ENCODE data around the gene PAPSS1. TPM values are rescaled to one million over a fixed set of nuclear protein-coding genes. Genes with fewer than 3 reads are reported as not detected.

PAPSS1 gene
- total and polyA plus RNA-seq, 9 of the 15 experiments (the other 6 are each of a cell fraction or from before 2014, with no cell fraction given), result 21.1 to 53.9 (median 41.9) TPM

DNA sequence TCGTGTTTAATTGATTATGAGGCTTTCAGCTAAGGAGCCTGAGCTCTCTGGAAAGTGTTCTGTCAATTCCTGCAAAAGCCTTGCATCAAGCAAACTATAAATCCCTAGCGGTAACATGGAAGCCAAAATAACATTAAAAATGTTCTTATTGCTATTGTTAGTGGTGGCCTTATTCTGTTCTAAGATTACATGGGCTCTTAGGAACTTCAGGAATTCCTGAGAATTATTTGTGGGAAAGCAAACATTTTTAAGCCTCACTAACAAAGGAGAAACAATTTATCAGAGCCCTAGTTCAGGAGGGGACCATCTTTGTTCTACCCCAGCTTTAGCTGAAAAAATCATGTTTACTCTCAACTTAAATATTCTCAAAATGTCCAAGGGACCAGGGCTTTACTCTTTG lies 119.6 kb downstream of the PAPSS1 start:
- CTCF ChIA-PET (ENCODE audit: low intra/inter-chr PET ratio), result no interaction called here

DNA sequence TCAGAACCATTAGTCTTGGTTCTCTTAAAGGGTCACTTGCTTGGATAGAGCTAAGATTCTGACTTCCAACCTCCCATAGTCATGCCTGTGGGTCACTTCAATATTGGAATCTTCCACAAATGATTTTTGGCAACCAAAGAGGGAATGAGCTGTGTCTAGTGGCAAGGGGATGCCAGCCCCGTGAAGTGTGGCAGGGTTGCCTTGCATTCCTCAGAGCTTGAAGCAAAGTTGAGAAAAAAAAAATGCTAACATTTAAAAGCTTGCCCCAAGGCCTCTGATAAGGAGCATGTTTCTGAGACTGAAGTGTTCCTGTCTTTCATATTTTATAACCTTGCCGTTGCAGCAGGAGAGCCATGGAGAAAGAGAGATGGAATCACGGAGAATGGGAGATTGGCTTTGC lies 120.2 kb downstream of the PAPSS1 start:
- in situ Hi-C loops (cut with MboI), result no loop called here
- no peaks in the 10 kb centered on the region for H4K20me1 ChIP-seq (replicated peaks; ENCODE audit: control insufficient read depth, insufficient read depth, low read length)
- TF ChIP-seq KAT7 (CRISPR knock-in tag; IDR thresholded peaks at IDR 0.05; ENCODE audit: borderline replicate concordance) (no peak), ZNF124 (CRISPR knock-in tag; IDR thresholded peaks at IDR 0.05) (no peak)
- TF ChIP-seq, protein P1, sequence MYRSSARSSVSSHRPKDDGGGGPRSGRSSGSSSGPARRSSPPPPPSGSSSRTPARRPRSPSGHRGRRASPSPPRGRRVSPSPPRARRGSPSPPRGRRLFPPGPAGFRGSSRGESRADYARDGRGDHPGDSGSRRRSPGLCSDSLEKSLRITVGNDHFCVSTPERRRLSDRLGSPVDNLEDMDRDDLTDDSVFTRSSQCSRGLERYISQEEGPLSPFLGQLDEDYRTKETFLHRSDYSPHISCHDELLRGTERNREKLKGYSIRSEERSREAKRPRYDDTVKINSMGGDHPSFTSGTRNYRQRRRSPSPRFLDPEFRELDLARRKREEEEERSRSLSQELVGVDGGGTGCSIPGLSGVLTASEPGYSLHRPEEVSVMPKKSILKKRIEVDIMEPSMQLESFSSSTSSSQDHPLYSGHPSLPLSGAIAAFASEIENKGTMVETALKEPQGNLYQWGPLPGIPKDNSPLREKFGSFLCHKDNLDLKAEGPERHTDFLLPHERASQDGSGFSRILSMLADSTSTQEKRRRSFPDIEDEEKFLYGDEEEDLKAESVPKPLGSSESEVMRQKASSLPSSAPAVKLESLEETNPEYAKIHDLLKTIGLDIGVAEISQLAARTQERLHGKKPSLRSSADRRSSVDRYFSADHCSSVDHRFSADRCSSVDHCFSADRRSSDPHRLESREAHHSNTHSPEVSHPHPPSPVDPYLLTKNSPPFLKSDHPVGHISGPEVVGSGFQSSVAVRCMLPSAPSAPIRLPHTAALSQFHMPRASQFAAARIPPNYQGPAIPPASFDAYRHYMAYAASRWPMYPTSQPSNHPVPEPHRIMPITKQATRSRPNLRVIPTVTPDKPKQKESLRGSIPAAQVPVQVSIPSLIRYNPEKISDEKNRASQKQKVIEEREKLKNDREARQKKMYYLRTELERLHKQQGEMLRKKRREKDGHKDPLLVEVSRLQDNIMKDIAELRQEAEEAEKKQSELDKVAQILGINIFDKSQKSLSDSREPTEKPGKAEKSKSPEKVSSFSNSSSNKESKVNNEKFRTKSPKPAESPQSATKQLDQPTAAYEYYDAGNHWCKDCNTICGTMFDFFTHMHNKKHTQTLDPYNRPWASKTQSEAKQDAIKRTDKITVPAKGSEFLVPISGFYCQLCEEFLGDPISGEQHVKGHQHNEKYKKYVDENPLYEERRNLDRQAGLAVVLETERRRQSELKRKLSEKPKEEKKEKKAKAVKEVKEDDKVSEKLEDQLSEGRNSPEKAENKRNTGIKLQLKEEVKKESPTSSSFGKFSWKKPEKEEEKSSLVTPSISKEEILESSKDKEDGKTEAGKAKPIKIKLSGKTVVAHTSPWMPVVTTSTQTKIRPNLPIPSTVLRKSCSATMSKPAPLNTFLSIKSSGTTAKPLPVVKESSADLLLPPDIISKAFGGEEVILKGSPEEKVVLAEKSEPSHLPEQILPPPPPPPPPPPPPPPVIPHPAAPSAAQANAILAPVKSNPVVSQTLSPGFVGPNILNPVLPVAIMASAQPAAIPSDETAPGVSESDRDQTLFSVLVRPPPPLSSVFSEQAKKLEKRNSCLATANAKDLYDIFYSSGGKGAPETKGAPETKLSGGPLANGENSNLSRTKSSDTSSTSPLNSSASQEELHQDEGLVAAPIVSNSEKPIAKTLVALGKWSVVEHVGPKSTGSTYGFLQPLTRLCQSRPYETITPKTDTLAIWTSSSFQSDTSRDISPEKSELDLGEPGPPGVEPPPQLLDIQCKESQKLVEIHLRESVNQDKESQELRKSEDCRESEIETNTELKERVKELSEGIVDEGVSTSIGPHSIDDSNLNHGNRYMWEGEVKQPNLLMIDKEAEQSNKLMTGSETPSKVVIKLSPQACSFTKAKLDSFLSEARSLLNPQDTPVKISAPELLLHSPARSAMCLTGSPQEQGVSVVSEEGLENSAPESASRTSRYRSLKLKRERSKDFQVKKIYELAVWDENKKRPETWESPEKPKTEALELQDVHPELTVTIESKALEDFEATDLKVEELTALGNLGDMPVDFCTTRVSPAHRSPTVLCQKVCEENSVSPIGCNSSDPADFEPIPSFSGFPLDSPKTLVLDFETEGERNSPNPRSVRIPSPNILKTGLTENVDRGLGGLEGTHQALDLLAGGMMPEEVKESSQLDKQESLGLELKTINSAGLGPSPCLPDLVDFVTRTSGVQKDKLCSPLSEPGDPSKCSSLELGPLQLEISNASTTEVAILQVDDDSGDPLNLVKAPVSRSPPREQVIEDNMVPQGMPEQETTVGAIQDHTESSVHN (IDR thresholded peaks at IDR 0.05; ENCODE audit: borderline replicate concordance in 1 of 2, low read depth in 1 of 2), result no peak
- POLR2A ChIA-PET, result no interaction called here
- no peak overlapping the region for H3K4me2 ChIP-seq (ENCODE audit: insufficient read depth, low read length)
- no peaks in the 10 kb centered on the region; a peak in 1 of 5 replicates for H3K4me1 ChIP-seq (replicated peaks in 1 of 2; ENCODE audit: control insufficient read depth in 2 of 2, insufficient read depth in 2 of 2, low read length in 2 of 2)
- CTCF ChIA-PET (ENCODE audit: low intra/inter-chr PET ratio), result no interaction called here
- no peaks in the 10 kb centered on the region for H3K9me3 ChIP-seq (replicated peaks; ENCODE audit: control insufficient read depth, insufficient read depth, low read depth, low read length)
- no peaks in the 10 kb centered on the region for H3K9me1 ChIP-seq (ENCODE audit: control insufficient read depth, insufficient read depth, low read length)
- no peaks in the 10 kb centered on the region for H3K79me2 ChIP-seq (ENCODE audit: control insufficient read depth, insufficient read depth, low read length)
- H3K9ac ChIP-seq (ENCODE audit: insufficient read depth in 1 of 2, low read depth in 2 of 2, low read length in 2 of 2), result no peak overlapping the region
- intact Hi-C loops (cut with micrococcal nuclease), result no loop called here
- H3K27ac ChIP-seq (ENCODE audit: extremely low read depth, low read depth, low read length), result no peak overlapping the region
- DNase-seq (ENCODE audit: extremely low read depth in 1 of 4, low spot score in 3 of 4) (no peak), ATAC-seq (no peak), FAIRE-seq (no peak)
- H2AFZ ChIP-seq (ENCODE audit: low read depth, low read length), result peak overlapping the region; percentile 53; the same call in 1 of the 2 replicates
- BruUV-seq (replicated peaks), result no TSS peak
- no peaks in the 10 kb centered on the region for H3K36me3 ChIP-seq (ENCODE audit: control insufficient read depth, insufficient read depth, low read length)
- no peak overlapping the region for H3K4me3 ChIP-seq
- H3K27me3 ChIP-seq (ENCODE audit: control insufficient read depth in 2 of 2, insufficient read depth in 2 of 2, low read length in 2 of 2), result no peaks in the 10 kb centered on the region
- 2% methylated on average over 3 of the region's 3 CpGs for WGBS (ENCODE audit: insufficient coverage, low coverage, missing lambda C conversion rate)

More for the DNA sequence above, 119.6 kb downstream of the PAPSS1 start:
- TF ChIP-seq MTA2 (IDR thresholded peaks at IDR 0.05; ENCODE audit: low read depth), result no peak
- TF ChIP-seq PHB (CRISPR knock-in tag; IDR thresholded peaks at IDR 0.05), result no peak
- intact Hi-C loops (cut with micrococcal nuclease) (no loop called here), in situ Hi-C loops (cut with MboI) (no loop called here)
- Histone ChIP-seq H3K36me3 (ENCODE audit: control insufficient read depth, insufficient read depth, low read length) (no peaks in the 10 kb centered on the region), H2AFZ (ENCODE audit: low read depth, low read length) (peak overlapping the region; percentile 53; the same call in 1 of the 2 replicates), H3K27ac (ENCODE audit: extremely low read depth, low read depth, low read length) (no peak overlapping the region), H3K4me2 (ENCODE audit: insufficient read depth, low read length) (no peak overlapping the region), H3K9me1 (ENCODE audit: control insufficient read depth, insufficient read depth, low read length) (no peaks in the 10 kb centered on the region), H3K79me2 (ENCODE audit: control insufficient read depth, insufficient read depth, low read length) (no peaks in the 10 kb centered on the region), H3K4me3 (no peak overlapping the region), H3K4me1 (replicated peaks in 1 of 2; ENCODE audit: control insufficient read depth in 2 of 2, insufficient read depth in 2 of 2, low read length in 2 of 2) (no peaks in the 10 kb centered on the region; a peak in 1 of 5 replicates), H3K27me3 (ENCODE audit: control insufficient read depth in 2 of 2, insufficient read depth in 2 of 2, low read length in 2 of 2) (no peaks in the 10 kb centered on the region), H4K20me1 (replicated peaks; ENCODE audit: control insufficient read depth, insufficient read depth, low read length) (no peaks in the 10 kb centered on the region), H3K9me3 (replicated peaks; ENCODE audit: control insufficient read depth, insufficient read depth, low read depth, low read length) (no peaks in the 10 kb centered on the region), H3K9ac (ENCODE audit: insufficient read depth in 1 of 2, low read depth in 2 of 2, low read length in 2 of 2) (no peak overlapping the region)
- POLR2A ChIA-PET, result no interaction called here
- no peak for FAIRE-seq
- DNase-seq (ENCODE audit: extremely low read depth in 1 of 4, low spot score in 3 of 4), result no peak
- 7% methylated on average over 2 of the region's 2 CpGs for WGBS (ENCODE audit: insufficient coverage, low coverage, missing lambda C conversion rate)
- no TSS peak for BruUV-seq (replicated peaks)
- no peak for ATAC-seq

All from K562 (cell line).